ENCODE measurements around the gene LPIN1. TPM values are rescaled to one million over a fixed set of nuclear protein-coding genes. Genes with fewer than 3 reads are reported as not detected.

The LPIN1 gene
- 11.5 and 15.0 TPM in 2 replicates for total RNA-seq (2014; rRNA removed; shearing (Covaris generic))

- Histone ChIP-seq H3K27me3 (ENCODE audit: control insufficient read depth, insufficient read depth, low read length) (no peaks in the 10 kb centered on the region), H3K4me3 (ENCODE audit: insufficient read depth, low read depth, low read length) (peak within 1 kb of the TSS; percentile 85), H3K36me3 (replicated peaks; ENCODE audit: control insufficient read depth, insufficient read depth, low read length) (no peaks in the 10 kb centered on the region)
- peak; percentile 99 for DNase-seq
These were observed at the start of gene LPIN1 for GRCh38 chr2:11746376-11746806. Gene LPIN1 (plus strand): TSS chr2:11746632. CDS start chr2:11765542, 18,910 bp downstream.

- Histone ChIP-seq H3K36me3 (replicated peaks; ENCODE audit: control insufficient read depth, insufficient read depth, low read length) (no peaks in the 10 kb centered on the region), H3K4me3 (ENCODE audit: insufficient read depth, low read depth, low read length) (no peak overlapping the region), H3K27me3 (ENCODE audit: control insufficient read depth, insufficient read depth, low read length) (no peaks in the 10 kb centered on the region)
- DNase-seq: no peak
These were observed 49.7 kb upstream of the LPIN1 start for GRCh38 chr2:11696736-11697102.

- H3K4me3 ChIP-seq (ENCODE audit: insufficient read depth, low read depth, low read length): no peak overlapping the region
- H3K27me3 ChIP-seq (ENCODE audit: control insufficient read depth, insufficient read depth, low read length): no peaks in the 10 kb centered on the region
- H3K36me3 ChIP-seq (replicated peaks; ENCODE audit: control insufficient read depth, insufficient read depth, low read length): no peaks in the 10 kb centered on the region
- peak; percentile 41 for DNase-seq
These were observed 49.1 kb upstream of the LPIN1 start for GRCh38 chr2:11697103-11697871.

- Histone ChIP-seq H3K4me3 (ENCODE audit: insufficient read depth, low read depth, low read length) (no peak overlapping the region), H3K27me3 (ENCODE audit: control insufficient read depth, insufficient read depth, low read length) (no peaks in the 10 kb centered on the region), H3K36me3 (replicated peaks; ENCODE audit: control insufficient read depth, insufficient read depth, low read length) (no peaks in the 10 kb centered on the region)
- no peak for DNase-seq
These were observed 48.2 kb upstream of the LPIN1 start for GRCh38 chr2:11698009-11698922.

- Histone ChIP-seq H3K4me3 (ENCODE audit: insufficient read depth, low read depth, low read length) (no peak overlapping the region), H3K27me3 (ENCODE audit: control insufficient read depth, insufficient read depth, low read length) (no peaks in the 10 kb centered on the region), H3K36me3 (replicated peaks; ENCODE audit: control insufficient read depth, insufficient read depth, low read length) (no peaks in the 10 kb centered on the region)
- no peak for DNase-seq
These were observed 46.5 kb upstream of the LPIN1 start for GRCh38 chr2:11699686-11700670.

GRCh38 chr2:11701206-11701605 is 45.2 kb upstream of the LPIN1 start:
- no peaks in the 10 kb centered on the region for H3K36me3 ChIP-seq (replicated peaks; ENCODE audit: control insufficient read depth, insufficient read depth, low read length)
- no peaks in the 10 kb centered on the region for H3K27me3 ChIP-seq (ENCODE audit: control insufficient read depth, insufficient read depth, low read length)
- no peak for DNase-seq

GRCh38 chr2:11701751-11702301 is 44.6 kb upstream of the LPIN1 start:
- H3K27me3 ChIP-seq (ENCODE audit: control insufficient read depth, insufficient read depth, low read length): no peaks in the 10 kb centered on the region
- H3K36me3 ChIP-seq (replicated peaks; ENCODE audit: control insufficient read depth, insufficient read depth, low read length): no peaks in the 10 kb centered on the region
- H3K4me3 ChIP-seq (ENCODE audit: insufficient read depth, low read depth, low read length): no peak overlapping the region
- no peak for DNase-seq

More at GRCh38 chr2:11701206-11701605, 45.2 kb upstream of the LPIN1 start:
- H3K4me3 ChIP-seq (ENCODE audit: insufficient read depth, low read depth, low read length): no peak overlapping the region

GRCh38 chr2:11702946-11703345 is 43.5 kb upstream of the LPIN1 start:
- Histone ChIP-seq H3K36me3 (replicated peaks; ENCODE audit: control insufficient read depth, insufficient read depth, low read length) (no peaks in the 10 kb centered on the region), H3K4me3 (ENCODE audit: insufficient read depth, low read depth, low read length) (no peak overlapping the region), H3K27me3 (ENCODE audit: control insufficient read depth, insufficient read depth, low read length) (no peaks in the 10 kb centered on the region)
- no peak for DNase-seq

- Histone ChIP-seq H3K4me3 (ENCODE audit: insufficient read depth, low read depth, low read length) (no peak overlapping the region), H3K27me3 (ENCODE audit: control insufficient read depth, insufficient read depth, low read length) (no peaks in the 10 kb centered on the region), H3K36me3 (replicated peaks; ENCODE audit: control insufficient read depth, insufficient read depth, low read length) (no peaks in the 10 kb centered on the region)
- no peak for DNase-seq
These were observed 42.7 kb upstream of the LPIN1 start for GRCh38 chr2:11703700-11704099.

- no peaks in the 10 kb centered on the region for H3K36me3 ChIP-seq (replicated peaks; ENCODE audit: control insufficient read depth, insufficient read depth, low read length)
- no peak for DNase-seq
- H3K4me3 ChIP-seq (ENCODE audit: insufficient read depth, low read depth, low read length): no peak overlapping the region
- H3K27me3 ChIP-seq (ENCODE audit: control insufficient read depth, insufficient read depth, low read length): no peaks in the 10 kb centered on the region
These were observed 41.4 kb upstream of the LPIN1 start for GRCh38 chr2:11705063-11705462.

- H3K27me3 ChIP-seq (ENCODE audit: control insufficient read depth, insufficient read depth, low read length): no peaks in the 10 kb centered on the region
- H3K4me3 ChIP-seq (ENCODE audit: insufficient read depth, low read depth, low read length): no peak overlapping the region
- no peak for DNase-seq
- no peaks in the 10 kb centered on the region for H3K36me3 ChIP-seq (replicated peaks; ENCODE audit: control insufficient read depth, insufficient read depth, low read length)
These were observed 40.7 kb upstream of the LPIN1 start for GRCh38 chr2:11705711-11706110.

- no peaks in the 10 kb centered on the region for H3K27me3 ChIP-seq (ENCODE audit: control insufficient read depth, insufficient read depth, low read length)
- no peaks in the 10 kb centered on the region for H3K36me3 ChIP-seq (replicated peaks; ENCODE audit: control insufficient read depth, insufficient read depth, low read length)
- no peak overlapping the region for H3K4me3 ChIP-seq (ENCODE audit: insufficient read depth, low read depth, low read length)
- DNase-seq: no peak
These were observed 38.3 kb upstream of the LPIN1 start for GRCh38 chr2:11708106-11708505.

GRCh38 chr2:11709293-11709692 is 37.1 kb upstream of the LPIN1 start:
- no peak overlapping the region for H3K4me3 ChIP-seq (ENCODE audit: insufficient read depth, low read depth, low read length)
- DNase-seq: no peak
- no peaks in the 10 kb centered on the region for H3K36me3 ChIP-seq (replicated peaks; ENCODE audit: control insufficient read depth, insufficient read depth, low read length)
- no peaks in the 10 kb centered on the region for H3K27me3 ChIP-seq (ENCODE audit: control insufficient read depth, insufficient read depth, low read length)

- Histone ChIP-seq H3K27me3 (ENCODE audit: control insufficient read depth, insufficient read depth, low read length) (no peaks in the 10 kb centered on the region), H3K4me3 (ENCODE audit: insufficient read depth, low read depth, low read length) (no peak overlapping the region), H3K36me3 (replicated peaks; ENCODE audit: control insufficient read depth, insufficient read depth, low read length) (no peaks in the 10 kb centered on the region)
- DNase-seq: no peak
These were observed 36.2 kb upstream of the LPIN1 start for GRCh38 chr2:11710210-11710609.
